ENCODE measurements around the gene HAGHL.

GRCh38 chr16:774086-775001 lies 47.4 kb downstream of the HAGHL start:
- no peak for TF ChIP-seq CTCF (IDR thresholded peaks at IDR 0.05; ENCODE audit: control extremely low read depth in 1 of 3, insufficient read depth in 1 of 3, low read depth in 1 of 3, low read length in 3 of 3)
- no peak for TF ChIP-seq HDAC2 (IDR thresholded peaks at IDR 0.05; ENCODE audit: borderline replicate concordance in 1 of 2, low read depth in 2 of 2, low read length in 2 of 2)

Data from H1 (cell line).